Right lobe of liver (tissue), 4 donors: ENCODE measurements around the gene RELT.

Experiments used
- CTCF ChIP-seq, 4 donors: fragments of 200-600 bp in 3 of 4; fragments of 450-650 bp in 1 of 4; IDR thresholded peaks; one replicate each; pipeline versions ENCODE4 v1.5.1 to v1.8.0; 2016 to 2022; ENCODE audit warnings: antibody characterized with exemption in 4 of 4, mild to moderate bottlenecking in 2 of 4
- POLR2A ChIP-seq: fragments of 450-650 bp; IDR thresholded peaks from one replicate; pipeline ENCODE4 v1.6.1; 2017; ENCODE audit warnings: antibody characterized with exemption, mild to moderate bottlenecking
- donor health status: DM: no; HTN: no; CAD: no.
- donor health status: DM: no; HTN: no; CAD: no.
- donor health status: DM: no; HTN: yes; CAD: no.

DNA sequence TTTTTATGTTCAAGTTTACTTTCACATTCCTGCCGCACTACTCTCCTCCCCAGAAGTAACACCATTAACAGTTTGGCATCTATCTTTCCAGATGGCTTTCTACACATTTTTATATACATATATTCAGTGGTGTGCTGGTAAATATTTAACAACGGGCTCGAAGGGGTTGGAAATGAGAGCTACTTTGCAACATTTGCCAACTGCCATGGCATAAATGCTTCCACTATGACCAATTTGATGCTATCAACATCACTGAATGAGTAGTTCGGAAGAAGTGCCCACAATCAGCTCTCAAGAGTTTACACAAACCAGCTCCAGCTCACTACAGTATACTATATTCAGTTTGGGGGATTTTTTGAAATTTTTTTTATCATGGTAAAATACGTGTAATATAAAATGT, 55.2 kb downstream of the RELT start:
- TF ChIP-seq CTCF (IDR thresholded peaks at IDR 0.05) (no peak), POLR2A (no peak)
